HEK293T (cell line): ENCODE data around the gene CHD5.

ENCODE experiments used
- ARNT ChIP-seq: fragments of 450-650 bp; IDR thresholded peaks from 2 replicates; pipeline ENCODE4 v1.6.1; 2017; ENCODE audit warnings: mild to moderate bottlenecking
- BHLHE40 ChIP-seq: fragments of 450-650 bp; IDR thresholded peaks from 2 replicates; pipeline ENCODE4 v1.6.1; 2016; ENCODE audit warnings: mild to moderate bottlenecking, moderate library complexity, borderline replicate concordance
- ELF4 ChIP-seq: fragments of 450-650 bp; IDR thresholded peaks from 2 replicates; pipeline ENCODE4 v1.6.1; 2017; ENCODE audit warnings: antibody characterized with exemption
- FOXA1 ChIP-seq: fragments of 450-650 bp; IDR thresholded peaks from 2 replicates; pipeline ENCODE4 v1.6.1; 2016; ENCODE audit warnings: mild to moderate bottlenecking
- FOXK2 ChIP-seq: fragments of 450-650 bp; IDR thresholded peaks from 2 replicates; pipeline ENCODE4 v1.6.1; 2016; ENCODE audit warnings: mild to moderate bottlenecking
- FOXM1 ChIP-seq: fragments of 450-650 bp; IDR thresholded peaks from 2 replicates; pipeline ENCODE4 v1.6.1; 2017; ENCODE audit warnings: mild to moderate bottlenecking, borderline replicate concordance
- NFRKB ChIP-seq: fragments of 450-650 bp; IDR thresholded peaks from 2 replicates; pipeline ENCODE4 v1.6.1; 2016; ENCODE audit warnings: mild to moderate bottlenecking, moderate library complexity
- SP1 ChIP-seq: fragments of 450-650 bp; IDR thresholded peaks from 2 replicates; pipeline ENCODE4 v1.6.1; 2017
- SUZ12 ChIP-seq: fragments of 450-650 bp; IDR thresholded peaks from 2 replicates; pipeline ENCODE4 v1.6.1; 2016; ENCODE audit warnings: mild to moderate bottlenecking
- ZNF384 ChIP-seq: fragments of 450-650 bp; IDR thresholded peaks from 2 replicates; pipeline ENCODE4 v1.6.1; 2016
- TF ChIP-seq, protein P1 (sequence below): fragments of 450-650 bp; IDR thresholded peaks from 2 replicates; pipeline ENCODE4 v1.6.1; 2016

DNA sequence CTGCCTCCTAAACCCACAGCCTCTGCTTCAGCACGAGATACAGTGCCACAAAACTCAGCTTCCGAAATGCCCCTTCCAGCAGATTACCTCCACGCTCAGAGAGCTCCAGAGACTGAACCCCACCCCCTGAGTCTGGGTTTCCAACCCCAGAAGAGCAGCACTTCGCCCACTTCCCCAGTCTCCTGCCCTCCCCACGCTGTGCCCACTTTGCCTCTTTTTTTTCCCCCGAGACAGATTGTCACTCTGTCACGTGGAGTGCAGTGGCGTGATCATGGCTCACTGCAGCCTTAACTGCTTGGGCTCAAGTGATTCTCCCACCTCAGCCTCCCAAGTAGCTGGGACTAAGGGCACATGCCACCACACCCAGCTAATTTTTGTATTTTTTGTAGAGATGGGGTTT is 45.5 kb upstream of the CHD5 start:
- TF ChIP-seq NFRKB (no peak), ELF4 (no peak), ARNT (no peak), FOXK2 (no peak), FOXM1 (no peak), SP1 (no peak), SUZ12 (no peak), BHLHE40 (no peak), FOXA1 (no peak), ZNF384 (no peak)
- TF ChIP-seq, protein P1, sequence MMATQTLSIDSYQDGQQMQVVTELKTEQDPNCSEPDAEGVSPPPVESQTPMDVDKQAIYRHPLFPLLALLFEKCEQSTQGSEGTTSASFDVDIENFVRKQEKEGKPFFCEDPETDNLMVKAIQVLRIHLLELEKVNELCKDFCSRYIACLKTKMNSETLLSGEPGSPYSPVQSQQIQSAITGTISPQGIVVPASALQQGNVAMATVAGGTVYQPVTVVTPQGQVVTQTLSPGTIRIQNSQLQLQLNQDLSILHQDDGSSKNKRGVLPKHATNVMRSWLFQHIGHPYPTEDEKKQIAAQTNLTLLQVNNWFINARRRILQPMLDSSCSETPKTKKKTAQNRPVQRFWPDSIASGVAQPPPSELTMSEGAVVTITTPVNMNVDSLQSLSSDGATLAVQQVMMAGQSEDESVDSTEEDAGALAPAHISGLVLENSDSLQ: no peak
